Medulla oblongata (tissue), 1 donor: Measurements from ENCODE around the gene RBFOX1.

ENCODE experiments used
- DNase-seq: peaks from one replicate; pipeline ENCODE4 v3.0.0-alpha.2; 2015; ENCODE audit errors: extremely low spot score

RBFOX1 gene

GRCh38 chr16:7518158-7518557, 185.5 kb downstream of the RBFOX1 start:
- DNase-seq, result no peak

DNA sequence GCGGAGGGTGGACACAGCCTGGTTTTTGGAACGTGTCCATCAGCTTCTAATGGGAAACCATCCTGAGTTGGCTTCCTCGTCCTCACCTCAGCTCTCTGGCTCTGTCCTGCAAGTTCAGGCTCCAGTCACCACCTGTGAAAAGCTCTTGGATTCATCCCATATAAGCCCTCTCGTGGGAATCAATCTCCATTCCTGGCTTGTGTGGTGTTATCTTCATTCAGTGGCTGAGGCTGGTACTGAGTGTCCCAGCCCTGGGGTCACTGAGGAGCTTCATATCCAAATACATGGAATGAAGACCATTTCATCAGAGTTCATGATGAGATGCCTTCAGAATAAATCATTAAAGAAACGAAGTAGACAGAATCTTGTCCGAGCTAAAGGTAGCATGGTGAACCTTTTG, 189.2 kb downstream of the RBFOX1 start:
- DNase-seq, result no peak

- no peak for DNase-seq
Observed at GRCh38 chr16:7524419-7524818, 191.8 kb downstream of the RBFOX1 start.

GRCh38 chr16:7526736-7527135, 194.1 kb downstream of the RBFOX1 start:
- no peak for DNase-seq

DNA sequence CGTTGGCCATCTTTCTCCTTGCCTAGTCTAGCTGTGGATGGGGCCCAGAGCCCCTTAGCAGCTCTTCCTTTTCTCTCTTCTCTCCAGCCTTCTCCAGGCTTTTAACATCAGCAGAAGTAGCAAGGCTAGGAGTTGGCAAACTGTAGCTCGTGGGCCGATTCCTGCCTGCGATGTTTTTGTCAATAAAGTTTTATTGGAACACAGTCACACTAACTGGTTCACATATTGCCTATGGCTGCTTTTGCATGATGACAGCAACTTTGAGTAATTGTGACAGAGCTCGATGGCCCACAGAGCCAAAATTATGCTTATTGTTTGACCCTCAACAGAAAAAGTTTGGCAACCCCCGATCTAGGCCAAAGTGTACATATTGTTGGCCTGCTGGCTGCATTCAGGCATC, 199.9 kb downstream of the RBFOX1 start:
- no peak for DNase-seq

GRCh38 chr16:7534749-7535148, 202.1 kb downstream of the RBFOX1 start:
- DNase-seq, result no peak

- no peak for DNase-seq
Observed at GRCh38 chr16:7541026-7541425, 208.4 kb downstream of the RBFOX1 start.

- DNase-seq, result no peak
Observed at GRCh38 chr16:7545251-7545650, 212.6 kb downstream of the RBFOX1 start.

DNA sequence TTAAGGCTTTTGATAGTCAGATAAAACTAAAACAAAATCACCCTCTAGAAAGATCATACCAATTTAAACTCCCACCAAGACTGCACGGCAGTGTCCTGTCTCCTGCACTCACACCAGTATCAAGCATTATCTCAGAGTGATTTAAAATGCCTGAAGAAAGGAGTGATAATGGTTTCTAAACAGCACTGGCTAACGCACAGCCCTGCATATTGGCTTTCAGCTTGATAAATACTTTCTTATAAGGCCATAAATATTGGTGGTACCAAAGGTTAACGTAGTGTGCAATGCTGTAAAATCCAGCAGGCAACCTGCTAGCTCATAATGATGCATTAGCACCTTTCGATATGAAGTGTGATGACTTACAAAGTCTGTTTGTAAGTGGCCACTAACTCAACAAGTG, 214.3 kb downstream of the RBFOX1 start:
- DNase-seq, result no peak

- no peak for DNase-seq
Observed at GRCh38 chr16:7547736-7548135, 215.1 kb downstream of the RBFOX1 start.

GRCh38 chr16:7548796-7549318, 216.2 kb downstream of the RBFOX1 start:
- no peak for DNase-seq

DNA sequence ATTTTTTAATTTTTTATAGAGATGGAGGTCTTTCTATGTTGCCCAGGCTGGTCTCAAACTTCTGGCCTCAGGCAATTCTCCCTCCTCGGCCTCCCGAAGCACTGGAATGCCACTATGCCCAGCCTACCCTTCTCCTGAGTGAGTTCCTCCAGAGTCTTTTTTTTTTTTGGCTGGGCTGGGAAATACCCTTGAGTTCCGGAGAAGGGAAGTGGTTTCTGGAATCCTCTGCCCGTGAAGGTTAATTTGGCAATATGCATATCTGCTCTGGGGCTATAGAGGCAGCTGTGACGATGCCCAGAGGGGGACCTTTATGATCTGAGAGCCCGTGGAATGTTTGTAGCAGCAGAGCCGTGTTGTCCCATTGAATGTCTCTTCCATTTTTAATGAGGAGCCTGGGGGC, 217.5 kb downstream of the RBFOX1 start:
- DNase-seq, result no peak

DNA sequence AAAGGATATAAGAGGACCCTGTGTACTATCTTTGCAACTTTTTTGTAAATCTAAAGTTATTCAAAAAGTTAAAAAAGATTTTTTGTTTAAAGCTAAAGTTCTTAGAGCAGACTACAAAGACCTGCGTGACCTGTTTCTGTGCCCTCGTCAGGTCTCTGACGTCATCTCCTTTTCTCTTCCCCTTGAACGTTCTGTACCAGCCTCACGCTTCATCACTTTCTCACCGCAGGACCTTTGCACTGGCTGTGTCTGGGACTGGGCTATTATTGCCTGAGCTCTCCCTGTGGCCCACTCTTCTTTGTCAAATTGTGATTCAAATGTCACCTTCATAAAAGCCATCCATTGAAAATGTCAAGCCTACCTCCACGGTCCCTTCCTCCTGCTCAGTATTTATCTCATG, 222.8 kb downstream of the RBFOX1 start:
- DNase-seq, result no peak

GRCh38 chr16:7561908-7562405, 229.3 kb downstream of the RBFOX1 start:
- no peak for DNase-seq

DNA sequence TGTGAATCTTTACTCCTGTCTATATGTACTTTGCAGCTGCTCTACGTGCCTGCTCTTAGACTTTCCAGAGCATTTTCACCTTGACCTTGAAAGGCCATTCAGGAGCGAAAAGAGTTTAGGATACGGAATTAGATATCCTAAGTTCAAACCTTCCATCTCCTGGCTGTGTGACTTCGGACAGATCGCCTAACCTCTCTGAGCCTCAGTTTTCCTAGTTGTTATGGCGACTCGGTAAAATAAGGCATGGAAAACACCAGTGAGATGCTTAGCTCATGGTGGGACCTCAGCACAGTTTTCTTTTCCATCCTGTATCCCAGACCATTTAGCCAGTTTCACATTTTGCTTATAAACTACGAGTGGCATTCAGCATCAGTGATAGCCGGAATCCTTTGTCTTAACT, 233.7 kb downstream of the RBFOX1 start:
- no peak for DNase-seq

DNA sequence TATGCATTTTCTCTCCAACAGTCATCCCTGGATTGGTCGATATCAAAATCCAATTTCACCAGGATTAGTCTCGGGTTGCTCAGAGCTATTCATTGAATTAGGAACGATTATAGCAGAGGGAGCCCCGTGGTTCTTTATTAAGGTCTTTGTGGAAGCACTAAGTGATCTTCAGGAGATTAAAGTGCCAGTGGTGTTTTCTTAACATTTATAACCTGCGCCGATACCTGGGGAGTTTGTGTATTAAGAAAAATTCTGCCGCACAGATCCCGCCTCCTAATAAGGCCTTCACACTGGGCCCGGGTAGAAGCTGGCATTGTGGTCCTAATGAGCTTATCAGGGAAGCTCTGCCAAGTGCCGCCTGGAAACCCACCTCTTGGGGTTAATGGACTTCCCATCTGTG, 238.7 kb downstream of the RBFOX1 start:
- DNase-seq, result no peak

- no peak for DNase-seq
Observed at GRCh38 chr16:7577588-7577987, 244.9 kb downstream of the RBFOX1 start.

DNA sequence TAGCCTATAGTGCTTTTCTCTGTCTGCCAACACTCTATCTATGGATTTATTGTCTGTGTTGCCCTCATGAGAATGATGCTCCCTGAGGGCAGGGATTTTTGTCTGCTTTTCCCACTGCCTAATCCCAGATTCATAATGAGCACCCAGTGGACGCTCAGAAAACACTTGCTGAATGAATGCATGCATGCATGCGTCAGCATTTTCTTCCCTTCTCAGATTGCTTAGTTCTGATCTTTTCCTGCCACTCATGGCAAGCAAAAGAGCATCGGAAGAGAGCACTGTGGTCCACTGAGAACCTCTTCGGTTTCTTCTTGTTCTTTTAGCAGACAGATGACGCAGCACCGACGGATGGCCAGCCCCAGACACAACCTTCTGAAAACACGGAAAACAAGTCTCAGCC, 246.8 kb downstream of the RBFOX1 start:
- no peak for DNase-seq

- DNase-seq, result no peak
Observed at GRCh38 chr16:7581175-7581574, 248.5 kb downstream of the RBFOX1 start.

DNA sequence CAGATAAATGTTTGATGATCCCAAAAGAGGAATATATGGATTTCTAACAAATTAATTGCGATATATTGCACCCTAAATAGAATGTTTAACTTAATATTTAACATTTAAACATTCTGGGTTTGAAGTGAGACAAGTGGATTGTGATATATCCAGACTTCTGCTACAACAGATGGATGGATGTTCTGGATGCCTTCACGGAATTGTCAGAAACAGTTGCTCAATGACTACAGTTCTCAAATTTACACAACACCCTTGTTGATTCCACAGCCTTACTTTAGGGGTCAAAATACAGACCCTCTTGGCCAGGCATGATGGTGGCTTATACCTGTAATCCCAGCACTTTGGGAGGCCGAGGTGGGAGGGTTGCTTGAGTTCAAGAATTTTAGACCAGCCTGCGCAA, 250.8 kb downstream of the RBFOX1 start:
- DNase-seq, result no peak

DNA sequence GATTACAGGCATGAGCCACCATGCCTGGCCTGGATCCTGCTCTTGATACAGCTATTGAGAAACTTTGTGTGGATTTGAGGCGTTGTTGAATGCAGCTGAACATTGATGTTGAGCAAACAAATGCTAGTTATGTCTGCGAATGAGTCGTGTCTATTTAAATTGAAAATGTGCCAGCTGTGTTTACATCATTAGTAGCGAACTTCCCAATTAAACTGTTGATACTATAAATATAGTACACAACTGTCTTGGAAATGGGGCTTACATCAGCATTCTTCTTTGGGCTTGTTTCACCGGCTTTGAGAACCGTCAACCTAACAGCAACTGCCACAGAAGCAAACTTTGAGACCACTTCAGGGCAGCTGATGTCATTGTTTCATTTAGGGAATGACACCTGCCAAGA, 251.9 kb downstream of the RBFOX1 start:
- DNase-seq, result no peak

GRCh38 chr16:7585705-7586104, 253.1 kb downstream of the RBFOX1 start:
- no peak for DNase-seq

- DNase-seq, result no peak
Observed at GRCh38 chr16:7590934-7591333, 258.3 kb downstream of the RBFOX1 start.

DNA sequence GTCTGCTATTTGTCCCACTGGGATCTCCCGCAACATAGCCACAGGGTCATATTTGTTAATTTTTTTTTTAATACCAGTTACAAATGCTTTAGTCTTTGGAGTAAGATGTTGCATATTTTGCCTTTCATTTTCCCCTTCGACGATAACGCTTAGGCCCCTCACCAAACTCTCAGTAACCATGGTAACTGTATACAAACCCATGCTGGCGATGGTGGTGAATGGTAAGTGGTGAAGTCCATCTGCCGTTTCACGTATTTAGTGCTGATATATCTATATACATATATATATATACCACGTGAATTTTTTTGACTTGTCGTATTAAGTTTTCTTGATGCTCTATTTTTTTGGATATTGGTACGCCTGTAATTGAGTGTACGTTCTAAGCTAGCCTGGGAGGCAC, 263.7 kb downstream of the RBFOX1 start:
- no peak for DNase-seq

GRCh38 chr16:7597677-7598076, 265.0 kb downstream of the RBFOX1 start:
- DNase-seq, result no peak
